DMS 273 treated with DMSO at 0.1 percent for 48 hours (cell line): ENCODE results near the gene TEDC2.

Experiments
- DNase-seq: peaks from one replicate; lab custom pipeline; 2025; lab: John Stamatoyannopoulos, UW

TEDC2 gene

GRCh38 chr16:2513405-2514332, 53.8 kb downstream of the TEDC2 start, which contains the start of gene ATP6V0C:
ATP6V0C (plus strand) TSS chr16:2513952; CDS start chr16:2514104, 152 bp downstream.
- peak; percentile 75 for DNase-seq
